LNCaP clone FGC (cell line): ENCODE measurements around the gene TMPRSS6.
A peak's percentile ranks its signal among the peaks of the same experiment; 100 is the strongest.

Source experiments
- DNase-seq: peaks from one replicate; pipeline ENCODE4 v3.0.0-alpha.2; 2011; ENCODE audit warnings: low read depth
- H3K4me3 ChIP-seq: 2 replicates; pipeline ENCODE4 v1.5.1; 2011; ENCODE audit warnings: mild to moderate bottlenecking, low read depth, low read length, control low read depth
- CTCF ChIP-seq: IDR thresholded peaks from 2 replicates; pipeline ENCODE4 v1.5.1; 2012; ENCODE audit warnings: mild to moderate bottlenecking; ENCODE audit not compliant: control insufficient read depth, insufficient read depth; ENCODE audit errors: extremely low read depth

TMPRSS6 gene

GRCh38 chr22:37082251-37082873 lies 27.2 kb downstream of the TMPRSS6 start:
- DNase-seq, result no peak
- no peak for TF ChIP-seq CTCF
- H3K4me3 ChIP-seq, result no peak overlapping the region

GRCh38 chr22:37080838-37081237 lies 28.7 kb downstream of the TMPRSS6 start:
- H3K4me3 ChIP-seq, result no peak overlapping the region
- no peak for TF ChIP-seq CTCF
- DNase-seq, result no peak

DNA sequence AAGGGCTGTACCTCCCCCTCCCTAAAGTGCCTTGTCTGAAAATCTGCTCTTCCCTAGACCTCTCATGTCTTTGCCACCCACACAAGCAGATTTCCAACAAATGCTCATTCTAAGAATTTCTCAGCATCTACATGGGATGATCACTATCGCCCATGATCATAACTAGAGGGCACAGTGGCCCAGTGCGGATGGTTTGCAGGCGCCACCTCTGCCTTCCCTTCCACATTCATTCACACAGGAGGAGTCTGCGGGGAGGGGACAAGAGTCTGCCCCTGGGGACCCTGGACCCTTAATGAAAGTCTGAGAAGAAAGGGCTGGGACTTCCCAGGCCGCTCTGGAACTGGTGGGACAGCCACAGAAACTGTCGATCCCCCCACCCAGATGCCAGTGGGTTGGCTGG lies 29.1 kb downstream of the TMPRSS6 start:
- no peak for TF ChIP-seq CTCF
- no peak for DNase-seq
- no peak overlapping the region for H3K4me3 ChIP-seq

- no peak for DNase-seq
- TF ChIP-seq CTCF, result no peak
- no peak overlapping the region for H3K4me3 ChIP-seq
These were observed 29.8 kb downstream of the TMPRSS6 start for GRCh38 chr22:37079668-37080171.

DNA sequence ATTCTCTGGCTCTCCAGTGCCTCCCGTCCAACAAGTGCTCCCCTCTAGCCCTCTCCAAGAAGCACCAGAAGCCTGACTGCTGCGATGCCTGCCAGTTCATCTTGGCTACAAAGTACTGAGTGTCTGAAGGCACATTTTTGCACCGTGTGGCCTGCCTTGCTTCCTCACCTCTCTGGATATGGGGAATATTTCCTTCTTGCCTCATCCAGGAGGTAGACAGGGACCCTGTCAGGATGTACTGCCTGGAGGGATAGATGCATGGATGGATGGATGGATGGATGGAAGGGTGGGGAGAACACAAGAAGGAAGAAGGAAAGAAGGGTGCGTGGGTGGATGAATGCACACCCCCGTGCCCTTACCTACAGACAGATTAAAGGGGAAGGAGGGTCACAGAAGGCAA lies 30.4 kb downstream of the TMPRSS6 start:
- no peak overlapping the region for H3K4me3 ChIP-seq
- TF ChIP-seq CTCF, result no peak
- DNase-seq, result no peak

GRCh38 chr22:37077802-37078448 lies 31.6 kb downstream of the TMPRSS6 start:
- H3K4me3 ChIP-seq, result no peak overlapping the region
- TF ChIP-seq CTCF, result peak; percentile 85
- peak; percentile 32 for DNase-seq
